GM18507 (cell line): ENCODE results near the gene SLC13A5.
"Not testable (repeated sequence)": the region's sequence is repeated elsewhere in the genome, so short reads cannot be mapped to it uniquely, and the experiment has no call there.

Source experiments
- DNase-seq: peaks from one replicate; pipeline ENCODE4 v3.0.0; 2011; ENCODE audit warnings: low read depth; ENCODE audit not compliant: insufficient read length; ENCODE audit errors: extremely low spot score
- FAIRE-seq: peaks from 2 replicates; lab custom pipeline; 2011; peaks lifted over from hg19 to GRCh38; lab: Jason Lieb, UNC

The SLC13A5 gene

DNA sequence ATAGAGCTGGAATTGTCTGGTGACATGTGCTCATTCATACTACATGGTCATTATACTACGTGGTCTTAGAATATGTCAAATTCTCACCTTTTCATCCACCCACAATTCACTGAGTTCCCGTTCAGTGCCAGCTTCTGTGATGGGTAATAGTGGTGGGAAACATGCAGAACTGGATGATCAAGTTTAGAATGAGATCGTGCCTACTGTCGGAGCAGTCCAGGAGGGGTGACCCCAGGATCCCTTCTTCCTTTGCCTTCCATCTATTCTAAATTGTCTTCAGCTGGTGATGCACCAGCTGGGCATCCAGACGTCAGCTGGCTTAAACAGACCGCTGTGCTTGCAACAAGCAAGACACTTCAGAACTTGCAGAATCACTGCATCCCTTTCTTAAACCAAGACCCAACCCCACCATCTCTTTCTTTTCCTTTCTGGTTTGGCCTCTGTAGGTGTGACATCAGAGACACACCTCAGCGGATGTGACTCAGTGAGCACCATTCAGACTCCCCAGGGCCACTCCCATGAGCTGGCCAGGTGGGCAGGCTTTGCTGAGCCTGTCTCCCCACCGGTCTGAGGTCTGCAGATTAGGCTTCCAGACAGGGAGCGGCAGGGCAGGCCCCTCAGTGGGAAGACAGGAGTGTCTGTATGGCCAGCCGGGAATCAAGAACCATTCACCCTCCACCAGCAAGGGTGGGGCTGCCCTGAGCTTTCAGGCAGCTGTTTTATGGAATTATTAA, 43.5 kb downstream of the SLC13A5 start:
- DNase-seq: no peak
- no peak for FAIRE-seq

DNA sequence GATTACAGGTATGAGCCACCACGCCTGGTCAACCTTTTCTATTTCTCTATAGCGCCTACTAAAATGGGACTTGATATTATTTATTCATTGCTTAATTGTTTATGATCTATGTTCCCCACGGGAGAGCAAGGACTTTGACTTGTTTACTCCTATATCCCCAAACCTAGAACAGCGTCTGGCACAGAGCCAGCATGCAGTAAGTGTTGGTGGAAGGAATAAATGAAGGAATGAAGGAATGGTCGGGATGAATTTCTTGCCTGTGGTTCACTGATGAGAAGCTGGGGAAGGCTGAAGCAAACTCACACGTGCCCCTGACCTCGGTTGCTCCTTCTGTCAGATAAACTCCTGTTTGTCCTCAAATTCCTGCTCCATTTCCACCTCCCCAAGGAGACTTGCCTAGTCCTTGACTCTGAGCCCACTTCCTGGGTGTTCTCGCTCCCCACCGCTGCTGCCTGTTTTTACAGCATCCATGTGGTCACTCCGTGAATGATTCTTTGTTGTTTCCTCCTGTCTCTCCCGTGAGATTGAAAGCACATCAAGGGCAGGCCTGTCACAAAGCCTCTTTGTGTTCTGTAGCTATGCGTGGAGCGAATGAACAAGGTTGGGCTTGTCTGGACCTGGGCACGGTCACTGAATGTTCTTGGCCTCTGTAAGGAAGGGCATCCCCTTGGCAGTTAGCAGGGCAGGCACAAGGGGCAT, 44.3 kb downstream of the SLC13A5 start:
- no peak for FAIRE-seq
- no peak for DNase-seq

DNA sequence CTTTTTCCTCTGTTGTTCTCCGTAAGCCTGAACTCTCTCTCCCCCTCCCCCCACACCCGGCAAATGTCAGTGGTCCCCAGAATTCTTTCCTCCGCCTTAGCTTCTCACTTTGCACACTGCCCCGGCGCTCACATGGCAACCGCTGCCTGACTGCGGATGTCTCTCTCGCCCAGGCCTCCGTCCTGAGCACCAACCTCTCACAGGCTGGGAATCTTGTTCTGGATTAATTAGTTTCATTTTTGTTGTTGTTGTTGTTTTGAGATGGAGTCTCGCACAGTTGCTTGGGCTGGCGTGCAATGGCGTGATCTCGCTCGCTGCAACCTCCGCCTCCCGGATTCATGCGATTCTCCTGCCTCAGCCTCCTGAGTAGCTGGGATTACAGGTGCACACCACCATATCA, 45.0 kb downstream of the SLC13A5 start:
- no peak for DNase-seq
- FAIRE-seq: no peak

DNA sequence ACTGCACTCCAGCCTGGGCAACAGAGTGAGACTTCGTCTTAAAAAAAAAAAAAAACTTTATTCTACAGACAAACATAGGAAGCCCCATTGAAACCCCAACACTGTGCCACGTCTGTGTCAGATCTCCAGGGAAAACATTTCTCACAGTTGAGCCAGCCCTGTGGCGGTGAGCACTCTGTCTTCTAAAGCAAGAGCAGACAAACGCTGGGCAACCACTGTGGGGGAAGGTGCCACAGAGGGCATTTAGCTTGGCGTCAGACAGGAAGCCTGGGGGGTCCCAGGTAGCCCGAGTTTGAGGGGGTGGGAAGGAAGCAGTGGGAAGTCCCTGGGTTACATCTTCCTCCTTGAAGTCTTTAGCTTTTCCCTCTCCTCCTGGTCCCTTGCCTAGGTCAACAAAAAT, 45.7 kb downstream of the SLC13A5 start:
- DNase-seq: no peak
- FAIRE-seq: no peak

DNA sequence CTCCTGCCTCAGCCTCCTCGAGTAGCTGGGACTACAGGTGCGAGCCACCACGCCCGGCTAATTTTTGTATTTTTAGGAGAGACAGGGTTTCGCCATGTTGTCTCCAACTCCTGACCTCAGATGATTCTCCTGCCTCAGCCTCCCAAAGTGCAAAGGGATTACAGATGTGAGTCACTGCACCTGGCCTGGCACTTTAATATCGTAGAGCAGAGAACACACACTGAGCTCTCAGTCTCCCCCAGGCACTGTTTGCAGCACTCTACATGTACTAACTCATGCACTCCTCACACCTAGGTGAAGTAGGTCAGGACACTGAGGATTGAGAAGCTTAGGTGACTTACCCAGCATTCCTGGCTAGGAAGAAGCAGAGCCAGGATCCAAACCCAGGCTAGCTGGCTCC, 46.6 kb downstream of the SLC13A5 start:
- no peak for DNase-seq
- no peak for FAIRE-seq

DNA sequence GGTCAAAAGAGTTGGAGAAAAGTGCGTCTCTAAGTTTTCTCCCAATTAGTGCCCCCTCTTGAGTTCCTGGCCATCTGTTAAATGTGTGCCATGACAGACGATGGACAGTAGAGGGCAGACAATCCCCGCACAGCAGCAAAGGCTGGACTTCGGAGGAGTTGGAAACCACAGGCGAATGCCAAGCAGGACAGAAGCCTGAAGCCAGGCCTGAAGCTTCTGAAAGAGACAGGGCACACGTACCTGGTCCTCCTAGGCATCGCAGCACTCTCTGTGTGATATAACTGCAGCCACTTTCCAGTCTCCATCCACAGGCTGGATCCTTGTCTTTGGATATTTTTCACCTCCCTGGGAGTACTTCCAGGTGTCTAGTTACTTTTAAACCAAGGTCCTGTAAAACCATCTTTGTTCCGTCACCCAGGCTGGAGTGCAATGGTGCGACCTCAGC, 47.1 kb downstream of the SLC13A5 start:
- DNase-seq: peak; percentile 54
- peak; percentile 91 for FAIRE-seq

DNA sequence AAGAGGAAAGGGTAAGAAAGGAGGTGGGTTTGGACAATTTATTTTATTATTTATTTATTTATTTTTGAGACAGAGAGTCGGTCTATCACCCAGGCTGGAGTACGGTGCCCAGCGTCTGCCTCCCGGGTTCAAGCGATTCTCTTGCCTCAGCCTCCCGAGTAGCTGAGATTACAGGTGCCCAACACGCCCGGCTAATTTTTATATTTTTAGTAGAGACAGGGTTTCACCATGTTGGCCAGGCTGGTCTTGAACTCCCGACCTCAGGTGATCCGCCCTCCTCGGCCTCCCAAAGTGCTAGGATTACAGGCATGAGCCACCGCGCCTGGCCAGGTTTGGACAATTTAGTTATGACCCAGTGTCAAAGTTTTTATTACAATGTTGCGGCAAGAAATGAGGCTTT, 50.0 kb downstream of the SLC13A5 start:
- not testable (repeated sequence) for DNase-seq, FAIRE-seq

DNA sequence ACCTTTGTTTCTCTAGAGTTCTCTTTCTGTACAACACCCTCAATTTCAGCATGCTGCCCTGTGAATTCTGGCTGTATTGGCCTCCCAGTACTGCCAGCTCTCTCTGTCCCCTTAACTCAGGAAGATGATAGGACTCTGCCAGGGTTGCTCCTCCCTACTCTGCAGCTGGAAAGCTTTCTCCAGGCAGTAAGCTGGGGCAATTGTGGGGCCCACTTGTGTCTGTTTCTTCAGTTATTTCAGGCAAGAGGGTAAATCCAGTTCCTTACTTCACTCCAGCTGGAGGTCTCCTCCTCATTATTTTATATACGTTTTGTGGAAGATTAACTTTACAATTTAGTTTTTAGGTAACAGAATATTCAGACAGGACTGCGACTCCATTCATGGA, 51.7 kb downstream of the SLC13A5 start:
- DNase-seq (no peak), FAIRE-seq (no peak)

DNA sequence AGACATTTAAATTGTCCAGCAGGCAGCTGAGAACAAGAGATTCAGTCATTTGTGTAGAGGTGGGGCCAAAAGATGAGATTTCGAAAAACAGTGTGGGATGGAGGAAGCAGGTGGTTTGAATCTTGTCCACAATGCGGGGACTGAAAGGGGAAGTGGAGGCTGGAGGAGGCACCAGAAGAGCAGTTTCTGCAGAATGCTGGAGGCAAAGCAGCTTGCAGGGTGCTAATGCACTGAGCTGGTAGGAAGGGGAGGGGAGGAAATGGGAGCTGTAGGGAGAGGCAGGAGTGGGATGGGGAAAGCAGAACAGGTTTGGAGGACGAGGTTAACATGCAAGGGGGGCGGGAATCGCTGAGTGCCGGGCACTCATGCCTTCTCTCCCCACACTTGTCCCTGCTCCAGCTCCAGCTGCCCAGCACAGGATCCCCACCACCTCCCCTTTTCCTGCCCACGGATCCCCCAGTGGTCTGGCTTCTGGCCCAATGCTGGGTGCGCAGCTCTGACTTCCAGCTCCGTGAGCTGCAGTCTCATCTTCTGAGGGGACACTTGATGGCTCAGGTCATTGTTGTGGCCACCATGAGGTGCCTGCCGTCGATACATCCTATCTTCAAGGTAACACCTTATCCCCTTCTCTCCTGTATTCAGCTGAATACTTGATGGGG, 52.2 kb downstream of the SLC13A5 start:
- DNase-seq: peak; percentile 28
- peak; percentile 100 for FAIRE-seq

DNA sequence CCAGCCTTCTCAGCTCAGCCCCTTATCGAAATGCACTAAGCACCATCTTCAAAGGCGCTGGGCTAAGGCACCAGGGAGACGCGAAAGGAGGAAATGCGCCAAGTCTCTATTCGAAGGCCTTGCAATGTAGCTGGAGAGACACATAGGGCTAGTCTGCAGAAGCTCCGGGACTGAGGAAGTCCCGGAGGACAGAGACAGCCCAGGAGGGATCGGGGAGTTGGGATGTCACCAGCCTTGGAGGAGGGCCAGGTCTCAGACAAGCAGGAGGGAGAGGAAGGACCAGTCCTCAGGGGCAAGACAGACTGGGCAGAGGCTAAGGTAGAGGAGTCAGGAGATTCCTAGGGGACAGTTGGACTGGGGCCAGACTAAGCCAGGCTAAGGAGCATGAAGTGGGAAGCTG, 53.1 kb downstream of the SLC13A5 start:
- FAIRE-seq (no peak), DNase-seq (no peak)

DNA sequence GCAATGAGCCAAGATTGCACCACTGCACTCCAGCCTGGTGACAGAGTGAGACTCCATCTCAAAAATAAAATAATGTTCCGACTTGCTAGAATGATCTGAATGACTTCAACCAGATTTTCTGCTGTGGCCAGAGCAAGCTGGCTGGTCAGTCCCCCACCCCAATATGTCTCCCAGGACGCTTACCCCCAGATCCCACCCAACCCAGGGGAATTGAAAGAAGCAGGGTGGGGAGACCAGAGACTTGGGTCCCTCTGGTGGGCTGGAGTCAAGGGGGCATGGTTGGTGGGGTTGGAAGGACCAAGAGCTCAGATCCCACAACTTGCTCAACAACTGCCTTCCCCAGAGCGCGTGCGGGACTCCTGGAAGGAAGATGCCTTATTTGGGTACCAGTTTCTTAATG, 54.8 kb downstream of the SLC13A5 start:
- not testable (repeated sequence) for FAIRE-seq, DNase-seq

DNA sequence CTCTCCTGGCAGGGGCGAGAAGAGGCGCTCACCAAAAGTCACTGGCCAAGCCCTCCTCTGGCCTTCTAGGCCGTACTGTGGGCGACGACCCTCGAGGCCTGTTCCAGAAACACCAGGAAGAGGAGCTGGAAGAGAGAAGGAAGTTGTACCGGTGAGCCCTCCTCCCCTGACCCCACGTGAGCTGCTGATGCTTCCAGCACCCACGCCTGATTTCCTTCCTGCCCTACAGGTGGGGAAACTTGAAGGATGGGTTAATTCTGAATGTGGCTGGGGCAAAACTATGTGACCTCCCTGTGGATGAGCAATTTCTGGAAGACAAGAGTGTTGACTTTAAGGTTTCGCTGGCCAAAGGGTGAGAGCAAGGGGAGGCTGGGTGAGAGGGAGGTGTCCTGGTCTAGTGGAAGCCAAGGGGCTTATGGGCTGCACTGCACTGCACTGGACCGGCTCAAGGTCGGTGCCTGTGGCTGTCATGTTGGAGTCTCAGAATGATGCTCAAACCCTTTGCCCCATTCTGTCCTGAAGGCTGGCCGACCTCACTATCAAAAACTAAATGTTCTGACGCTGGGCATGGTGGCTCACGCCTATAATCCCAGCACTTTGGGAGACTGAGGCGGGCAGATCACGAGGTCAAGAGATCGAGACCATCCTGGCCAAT, 55.4 kb downstream of the SLC13A5 start:
- FAIRE-seq (no peak), DNase-seq (no peak)

DNA sequence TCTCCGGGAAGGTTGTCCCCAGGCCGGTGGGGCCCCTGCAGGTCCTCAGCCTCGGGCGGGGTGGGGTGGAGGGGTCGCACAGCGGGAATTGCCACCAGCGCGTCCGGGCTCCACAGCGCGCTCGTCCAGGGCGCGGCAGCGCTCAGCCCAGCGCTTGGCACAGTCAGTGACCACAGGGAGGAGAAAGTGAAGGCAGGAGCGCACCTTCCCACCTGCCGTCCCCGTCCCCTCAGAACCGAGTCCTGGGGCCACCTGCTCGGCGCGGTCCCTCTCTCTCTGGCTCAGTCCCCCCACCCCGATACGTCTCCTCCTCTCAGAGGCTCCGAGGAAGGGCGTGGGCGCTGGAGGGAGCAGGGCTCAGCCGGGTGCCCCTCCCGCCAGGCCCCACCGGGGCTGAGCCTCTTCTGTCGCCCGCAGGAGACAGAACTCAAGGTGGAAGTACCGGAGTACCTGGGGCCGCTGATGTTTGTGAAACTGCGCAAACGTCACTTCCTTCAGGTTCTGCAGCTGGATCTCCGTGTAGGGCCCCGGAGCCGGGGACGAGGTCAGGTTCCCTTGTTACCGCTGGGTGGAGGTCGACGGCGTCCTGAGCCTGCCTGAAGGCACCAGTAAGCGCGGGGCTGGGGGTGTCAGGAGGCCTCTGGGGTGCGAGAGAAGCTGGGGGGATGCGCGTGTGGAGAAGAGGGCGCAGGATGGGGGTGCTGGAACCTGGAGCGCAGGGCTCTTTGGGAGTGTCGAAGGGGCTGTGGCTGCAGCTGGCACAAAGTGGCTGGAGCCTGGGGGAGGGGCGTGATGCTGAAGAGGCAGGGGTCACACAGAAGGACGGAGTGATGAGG, 56.2 kb downstream of the SLC13A5 start:
- FAIRE-seq, DNase-seq: not testable (repeated sequence)

DNA sequence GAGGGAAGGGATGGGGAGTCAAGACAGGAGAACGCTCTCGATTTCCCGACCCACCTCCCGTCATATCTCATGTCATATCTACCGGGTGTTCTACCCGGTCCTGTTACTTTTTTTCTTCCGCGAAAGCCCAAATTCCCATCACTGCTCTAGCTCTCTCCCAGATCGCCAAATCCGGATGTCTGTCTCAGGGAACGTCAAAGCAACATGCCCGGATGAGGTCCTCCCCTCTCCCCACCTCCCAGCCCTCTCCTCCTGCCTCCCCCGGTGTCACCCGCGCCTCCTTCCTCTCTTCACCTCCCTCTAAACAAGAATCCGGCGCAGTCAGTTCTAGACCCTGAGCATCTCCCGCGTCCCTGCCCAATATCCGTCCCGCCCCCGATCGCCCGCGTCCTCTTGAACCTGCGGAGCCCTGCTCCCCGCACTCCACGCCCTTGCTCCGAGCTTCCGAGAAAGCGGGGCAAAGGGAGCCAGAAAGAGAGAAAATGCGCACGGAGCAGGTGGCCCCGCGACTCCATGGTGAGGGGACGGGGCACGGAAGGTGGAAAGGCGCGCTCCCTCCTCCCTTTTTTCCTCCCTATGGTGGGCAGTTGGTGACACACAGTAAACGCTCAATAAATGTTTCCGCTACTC, 57.3 kb downstream of the SLC13A5 start:
- not testable (repeated sequence) for FAIRE-seq, DNase-seq

DNA sequence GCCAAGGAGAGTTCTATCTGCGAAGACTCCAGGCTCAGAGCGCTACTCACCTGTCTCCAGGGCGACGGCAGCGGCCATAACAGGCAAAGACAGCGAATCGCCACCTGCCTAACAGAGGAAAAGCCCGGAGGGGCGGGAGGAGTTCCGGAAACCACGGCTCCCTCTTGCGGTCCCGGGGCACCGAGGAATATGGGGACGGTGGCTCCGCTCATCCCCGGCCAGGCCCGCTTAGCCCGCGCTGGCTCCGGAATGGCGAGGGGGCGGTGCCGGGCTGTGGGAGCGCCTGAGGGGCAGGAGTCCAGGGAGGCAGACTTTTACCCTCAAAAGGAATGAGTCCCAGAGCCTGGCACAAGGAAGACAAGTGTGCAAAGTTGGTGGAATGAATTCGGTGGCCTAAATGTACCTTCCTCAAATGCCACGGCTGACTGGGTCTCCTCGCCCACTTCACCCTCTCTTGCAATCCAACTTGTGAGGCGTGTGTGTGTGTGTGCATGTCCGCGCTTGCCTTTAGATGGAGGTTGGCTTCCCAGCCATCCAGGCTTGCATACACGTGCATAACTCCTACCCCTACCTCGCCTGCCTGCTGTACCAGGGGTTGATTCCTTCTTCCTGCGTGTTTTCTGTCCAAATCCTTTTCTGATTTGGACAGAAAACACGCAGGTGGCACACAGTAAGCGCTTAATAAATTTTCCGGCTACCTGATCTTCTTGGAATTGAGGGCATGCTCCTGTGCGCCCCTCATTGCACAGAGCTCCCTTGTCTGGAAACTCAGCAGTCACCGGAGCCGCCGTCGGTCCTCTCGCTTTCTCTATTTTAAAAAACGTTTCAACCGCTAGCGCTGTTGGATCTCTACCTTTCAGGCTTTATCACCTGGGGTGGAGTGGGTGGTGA, 58.1 kb downstream of the SLC13A5 start:
- no peak for DNase-seq
- no peak for FAIRE-seq

DNA sequence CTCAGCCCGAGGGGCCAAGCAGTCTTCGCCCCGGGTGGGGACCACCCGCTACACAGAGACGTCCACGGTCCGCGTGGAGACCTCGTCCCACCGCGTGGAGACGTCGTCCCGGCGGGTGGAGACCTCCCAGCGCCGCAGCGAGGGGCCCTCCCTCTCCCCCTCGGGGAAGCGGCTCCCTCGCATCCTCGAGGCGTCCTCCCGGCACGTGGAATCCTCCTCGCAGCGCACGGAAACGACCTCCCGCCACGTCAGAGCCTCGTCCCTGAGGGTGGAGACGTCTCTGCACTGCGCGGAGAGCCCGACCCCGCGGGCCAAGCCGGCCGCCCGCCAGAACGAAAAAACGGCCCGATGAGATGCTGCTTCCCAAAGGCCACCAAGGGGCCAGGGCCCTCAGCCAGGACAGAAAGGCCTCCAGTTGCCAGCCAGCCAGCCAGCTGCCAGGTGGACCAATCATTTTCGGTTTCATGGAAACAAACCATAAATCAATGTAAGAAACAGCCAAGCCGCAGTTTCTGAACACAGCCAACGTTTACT, 61.2 kb downstream of the SLC13A5 start:
- FAIRE-seq (peak; percentile 42), DNase-seq (no peak)

DNA sequence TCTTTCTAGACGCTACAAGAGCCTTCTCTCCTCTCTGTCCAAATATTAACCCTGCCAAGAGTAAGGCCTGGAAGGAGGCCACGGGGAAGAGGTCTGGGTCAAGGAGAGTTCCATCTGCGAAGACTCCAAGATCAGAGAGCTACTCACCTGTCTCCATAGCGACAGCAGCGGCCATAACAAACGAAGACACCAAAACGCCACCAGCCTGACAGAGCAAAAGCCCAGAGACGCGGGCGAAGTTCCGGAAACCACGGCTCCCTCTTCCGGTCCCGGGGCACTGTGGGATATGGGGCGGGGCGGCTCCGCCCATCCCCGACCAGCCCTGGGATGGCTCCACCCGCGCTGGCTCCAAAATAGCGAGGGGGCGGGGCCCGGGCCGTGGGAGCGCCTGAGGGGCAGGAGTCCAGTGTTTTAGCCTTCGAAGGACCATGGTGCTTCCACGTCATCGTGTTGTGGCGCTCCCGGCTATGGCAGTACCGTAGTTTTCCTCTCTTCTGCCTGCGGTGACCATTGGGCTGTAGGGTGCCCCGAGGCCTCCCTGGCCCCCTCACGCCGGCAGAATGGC, 61.7 kb downstream of the SLC13A5 start, which contains the start of the genes C17orf100 and MED31:
Gene C17orf100 (plus strand): TSS at position 409 of the 565 bp plus-strand sequence. CDS start 152 bp downstream, at position 561.
Gene MED31 (minus strand): TSS at position 252 of the 565 bp plus-strand sequence. CDS start 77 bp downstream, at position 175.
- peak; percentile 93 for FAIRE-seq
- peak; percentile 92 for DNase-seq
